Hematopoietic multipotent progenitor cell treated with erythropoietin and hydrocortisone succinate and interleukin-3 and kit ligand, for 6 days (in vitro differentiated cells): ENCODE measurements around the gene BMPR2.
"Not testable (repeated sequence)": the region's sequence is repeated elsewhere in the genome, so short reads cannot be mapped to it uniquely, and the experiment has no call there.

Experiments
- DNase-seq: peaks from one replicate; pipeline ENCODE4 v3.0.0-alpha.2; 2015

Gene BMPR2

GRCh38 chr2:202455114-202455513 is 79.0 kb downstream of the BMPR2 start:
- DNase-seq, result no peak

GRCh38 chr2:202460119-202460518 is 84.0 kb downstream of the BMPR2 start:
- no peak for DNase-seq

- DNase-seq, result no peak
These were observed 103.0 kb downstream of the BMPR2 start for GRCh38 chr2:202479090-202479489.

- no peak for DNase-seq
These were observed 103.5 kb downstream of the BMPR2 start for GRCh38 chr2:202479610-202480009.

GRCh38 chr2:202486351-202486750 is 110.2 kb downstream of the BMPR2 start:
- no peak for DNase-seq

GRCh38 chr2:202488671-202489070 is 112.5 kb downstream of the BMPR2 start:
- no peak for DNase-seq

- no peak for DNase-seq
These were observed 114.4 kb downstream of the BMPR2 start for GRCh38 chr2:202490479-202490878.

GRCh38 chr2:202491514-202491913 is 115.4 kb downstream of the BMPR2 start:
- no peak for DNase-seq

GRCh38 chr2:202494300-202495229 is 118.4 kb downstream of the BMPR2 start:
- no peak for DNase-seq

GRCh38 chr2:202495230-202495604 is 119.1 kb downstream of the BMPR2 start:
- DNase-seq, result no peak

GRCh38 chr2:202496835-202497472 is 120.8 kb downstream of the BMPR2 start:
- not testable (repeated sequence) for DNase-seq

GRCh38 chr2:202497473-202497866 is 121.3 kb downstream of the BMPR2 start:
- DNase-seq, result not testable (repeated sequence)

GRCh38 chr2:202499841-202500240 is 123.7 kb downstream of the BMPR2 start:
- not testable (repeated sequence) for DNase-seq

GRCh38 chr2:202503276-202503675 is 127.1 kb downstream of the BMPR2 start:
- DNase-seq, result not testable (repeated sequence)

- no peak for DNase-seq
These were observed 132.6 kb downstream of the BMPR2 start for GRCh38 chr2:202508686-202509085.

GRCh38 chr2:202510911-202511310 is 134.8 kb downstream of the BMPR2 start:
- DNase-seq, result no peak

GRCh38 chr2:202512176-202512575 is 136.0 kb downstream of the BMPR2 start:
- no peak for DNase-seq

- no peak for DNase-seq
These were observed 138.6 kb downstream of the BMPR2 start for GRCh38 chr2:202514732-202515131.

- DNase-seq, result no peak
These were observed 143.3 kb downstream of the BMPR2 start for GRCh38 chr2:202519453-202519852.

- DNase-seq, result no peak
These were observed 145.3 kb downstream of the BMPR2 start for GRCh38 chr2:202521470-202521869.

GRCh38 chr2:202529389-202529788 is 153.3 kb downstream of the BMPR2 start:
- no peak for DNase-seq

- peak; percentile 36 for DNase-seq
These were observed 153.9 kb downstream of the BMPR2 start for GRCh38 chr2:202530038-202530437.

- not testable (repeated sequence) for DNase-seq
These were observed 159.2 kb downstream of the BMPR2 start for GRCh38 chr2:202535290-202535689.

GRCh38 chr2:202541137-202541536 is 165.0 kb downstream of the BMPR2 start:
- peak; percentile 9 for DNase-seq
